Smooth muscle cell (in vitro differentiated cells): ENCODE measurements around the gene PHYHIPL. TPM values are rescaled to one million over a fixed set of nuclear protein-coding genes. Genes with fewer than 3 reads are reported as not detected.

ENCODE experiments used
- DNase-seq: peaks from one replicate; lab custom pipeline; 2025; ENCODE audit not compliant: unreplicated experiment; lab: John Stamatoyannopoulos, UW
- H2AFZ ChIP-seq: fragments of 200-600 bp; sonication (generic); 2 replicates; pipeline ENCODE4 v1.6.0; 2016; ENCODE audit warnings: antibody characterized with exemption, low read depth, mild to moderate bottlenecking
- H3F3A ChIP-seq: fragments of 200-600 bp; sonication (generic); 2 replicates; pipeline ENCODE4 v1.6.0; 2017; ENCODE audit warnings: antibody characterized with exemption, low read depth
- H3K27ac ChIP-seq: fragments of 200-600 bp; sonication (generic); 2 replicates; pipeline ENCODE4 v1.5.1; 2016; ENCODE audit warnings: low read depth, mild to moderate bottlenecking
- H3K27me3 ChIP-seq: fragments of 200-600 bp; sonication (generic); 2 replicates; pipeline ENCODE4 v1.6.1; 2016; ENCODE audit warnings: low read depth, mild to moderate bottlenecking
- H3K36me3 ChIP-seq: fragments of 200-600 bp; sonication (generic); 2 replicates; pipeline ENCODE4 v1.5.1; 2016; ENCODE audit warnings: low read depth
- H3K4me1 ChIP-seq: fragments of 200-600 bp; sonication (generic); 2 replicates; pipeline ENCODE4 v1.5.1; 2016; ENCODE audit warnings: low read depth
- H3K4me2 ChIP-seq: fragments of 200-600 bp; sonication (generic); 2 replicates; pipeline ENCODE4 v1.6.0; 2016; ENCODE audit warnings: mild to moderate bottlenecking
- H3K4me3 ChIP-seq: fragments of 200-600 bp; sonication (generic); 2 replicates; pipeline ENCODE4 v1.5.1; 2016; ENCODE audit warnings: mild to moderate bottlenecking
- H3K79me2 ChIP-seq: fragments of 200-600 bp; sonication (generic); 2 replicates; pipeline ENCODE4 v1.6.0; 2016; ENCODE audit warnings: low read depth, mild to moderate bottlenecking
- H3K9ac ChIP-seq: fragments of 200-600 bp; sonication (generic); 2 replicates; pipeline ENCODE4 v1.6.0; 2016; ENCODE audit warnings: low read depth
- H3K9me3 ChIP-seq: fragments of 200-600 bp; sonication (generic); replicated peaks from 2 replicates; pipeline ENCODE4 v1.5.1; 2016; ENCODE audit warnings: low read depth
- H4K20me1 ChIP-seq: fragments of 200-600 bp; sonication (generic); 2 replicates; pipeline ENCODE4 v1.6.0; 2016; ENCODE audit warnings: low read depth
- CTCF ChIP-seq: fragments of 200-600 bp; sonication (generic); IDR thresholded peaks from 2 replicates; pipeline ENCODE4 v1.5.1; 2017; ENCODE audit warnings: borderline replicate concordance, mild to moderate bottlenecking, antibody characterized with exemption; ENCODE audit not compliant: insufficient read depth, poor library complexity, severe bottlenecking
- WGBS: methylation state at CpG from one replicate; pipeline ENCODE4 v1.1.7; 2016; ENCODE audit warnings: low lambda C conversion rate; 5-methylcytosine and 5-hydroxymethylcytosine counted together
- polyA plus RNA-seq: library from polyadenylated mRNA; unstranded; fragments of >200 nt; fragmentation: Nextera tagmentation; extraction: Ambion mirVana; gene quantifications from 2 replicates; pipeline ENCODE4 v1.2.1, GENCODE V29; 2016
- total RNA-seq: library from RNA; depleted of rRNA; stranded (reverse); fragments of >200 nt; gene quantifications from 2 replicates; pipeline ENCODE4 v1.2.3, GENCODE V29; 2014

The PHYHIPL gene
- total and polyA plus RNA-seq, 2 experiments from 2014 or later: 0.31 to 0.63 TPM

DNA sequence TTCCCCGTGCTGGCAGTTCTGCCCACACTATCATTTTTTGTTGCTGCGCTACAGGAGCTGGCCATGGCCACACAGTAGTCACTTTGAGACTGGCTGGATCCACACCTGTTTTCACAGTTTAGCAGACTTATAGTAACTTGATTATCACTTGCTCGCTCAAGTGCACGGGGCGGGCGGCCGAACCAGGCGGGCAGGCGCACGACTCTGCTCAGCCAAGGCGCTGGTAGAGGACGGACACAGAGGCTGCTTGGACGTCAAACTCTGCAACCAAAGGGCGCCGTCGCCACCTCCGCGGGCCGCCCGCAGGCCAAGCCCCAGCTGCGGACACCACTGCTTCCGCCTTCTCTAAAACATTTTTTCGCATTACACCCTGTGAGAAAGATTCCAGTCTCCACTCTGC, 38.4 kb upstream of the PHYHIPL start:
- Histone ChIP-seq H2AFZ (no peak overlapping the region), H4K20me1 (no peaks in the 10 kb centered on the region), H3K4me3 (no peak overlapping the region), H3K4me2 (no peak overlapping the region), H3K9ac (no peak overlapping the region), H3K27ac (no peak overlapping the region), H3K36me3 (no peaks in the 10 kb centered on the region), H3F3A (no peaks in the 10 kb centered on the region), H3K4me1 (no peaks in the 10 kb centered on the region), H3K27me3 (no peaks in the 10 kb centered on the region), H3K79me2 (no peaks in the 10 kb centered on the region), H3K9me3 (no peaks in the 10 kb centered on the region)
- no peak for TF ChIP-seq CTCF
- WGBS: 92% methylated on average over 23 of the region's 23 CpGs
- DNase-seq: no peak

- Histone ChIP-seq H2AFZ (no peak overlapping the region), H3K36me3 (no peaks in the 10 kb centered on the region), H4K20me1 (no peaks in the 10 kb centered on the region), H3K79me2 (no peaks in the 10 kb centered on the region), H3F3A (no peaks in the 10 kb centered on the region), H3K4me1 (no peaks in the 10 kb centered on the region), H3K9me3 (no peaks in the 10 kb centered on the region), H3K4me3 (no peak overlapping the region), H3K4me2 (no peak overlapping the region), H3K27ac (no peak overlapping the region), H3K9ac (no peak overlapping the region), H3K27me3 (no peaks in the 10 kb centered on the region)
- TF ChIP-seq CTCF: no peak
- no peak for DNase-seq
- WGBS: 84% methylated on average over 1 of the region's 1 CpG
These were observed 32.9 kb upstream of the PHYHIPL start for GRCh38 chr10:59143544-59143943.

- no peaks in the 10 kb centered on the region for H3F3A ChIP-seq
- no peaks in the 10 kb centered on the region for H3K36me3 ChIP-seq
- H3K27ac ChIP-seq: no peak overlapping the region
- no peak overlapping the region for H3K9ac ChIP-seq
- H2AFZ ChIP-seq: no peak overlapping the region
- no peak for DNase-seq
- H3K27me3 ChIP-seq: peaks cover 12% of the 10 kb centered on the region
- no peaks in the 10 kb centered on the region for H4K20me1 ChIP-seq
- H3K9me3 ChIP-seq: no peaks in the 10 kb centered on the region
- no peak overlapping the region for H3K4me2 ChIP-seq
- H3K79me2 ChIP-seq: no peaks in the 10 kb centered on the region
- no peak overlapping the region for H3K4me3 ChIP-seq
- WGBS: 79% methylated on average over 2 of the region's 2 CpGs
- no peak for TF ChIP-seq CTCF
- H3K4me1 ChIP-seq: no peaks in the 10 kb centered on the region
These were observed 27.7 kb upstream of the PHYHIPL start for GRCh38 chr10:59148701-59149100.

GRCh38 chr10:59155556-59155955, 20.9 kb upstream of the PHYHIPL start:
- no peak for TF ChIP-seq CTCF
- Histone ChIP-seq H4K20me1 (no peaks in the 10 kb centered on the region), H3K4me3 (no peak overlapping the region), H3K4me1 (no peaks in the 10 kb centered on the region), H3K79me2 (no peaks in the 10 kb centered on the region), H3K9ac (no peak overlapping the region), H3K27ac (no peak overlapping the region), H3K36me3 (no peaks in the 10 kb centered on the region), H3K9me3 (no peaks in the 10 kb centered on the region), H3F3A (no peaks in the 10 kb centered on the region), H2AFZ (no peak overlapping the region), H3K27me3 (peaks cover 18% of the 10 kb centered on the region), H3K4me2 (no peak overlapping the region)
- 92% methylated on average over 2 of the region's 2 CpGs for WGBS
- no peak for DNase-seq
